ENCODE measurements around the gene SLC37A2.

Gene SLC37A2

DNA sequence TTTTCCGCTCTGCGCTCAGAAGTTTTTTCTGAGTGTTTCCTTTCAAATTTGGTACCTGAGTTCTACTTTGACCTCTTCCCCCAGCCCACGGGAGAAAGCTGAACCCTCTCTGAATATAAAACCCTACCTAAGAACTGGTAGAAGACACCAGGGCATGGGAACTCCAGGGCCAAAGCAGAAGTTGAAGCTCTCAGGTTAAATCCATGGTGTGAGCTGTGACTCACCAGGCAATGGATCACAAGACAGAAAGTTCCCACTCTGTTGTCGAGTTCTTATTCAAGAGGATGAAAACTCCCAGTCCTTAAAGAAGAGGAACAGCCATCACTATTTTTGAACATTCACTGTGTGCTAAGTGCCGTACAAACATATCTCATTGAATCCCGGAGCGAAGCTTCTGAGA is 39.4 kb downstream of the SLC37A2 start:
- TF ChIP-seq EZH2phosphoT487 (IDR thresholded peaks at IDR 0.05; ENCODE audit: borderline replicate concordance) = no peak
- no peak for TF ChIP-seq CTCF (conservative IDR thresholded peaks at IDR 0.05; ENCODE audit: low read length)
- H3K4me2 ChIP-seq (ENCODE audit: low read depth, low read length, poor library complexity, severe bottlenecking) = no peak overlapping the region

DNA sequence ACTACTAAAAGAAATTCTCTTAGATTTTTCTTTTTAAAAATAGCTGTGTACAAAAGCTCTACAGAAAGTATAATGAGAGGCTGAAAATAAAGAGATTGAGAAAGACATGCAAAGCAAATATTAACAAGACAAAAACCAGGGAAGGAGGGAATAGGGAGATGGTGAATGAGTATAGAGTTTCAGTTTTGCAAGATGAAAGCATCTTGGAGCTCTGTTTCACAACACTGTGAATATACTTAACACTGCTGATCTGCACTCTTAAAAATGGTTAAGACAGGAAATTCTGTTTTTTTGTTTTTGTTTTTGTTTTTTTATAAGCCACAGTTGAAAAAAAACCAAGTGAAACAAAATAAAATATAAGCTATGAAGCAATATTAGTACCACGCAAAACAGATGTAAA is 42.8 kb downstream of the SLC37A2 start:
- H3K27me3 ChIP-seq (ENCODE audit: insufficient read depth, low read length, poor library complexity, severe bottlenecking) = no peaks in the 10 kb centered on the region
- H3K4me2 ChIP-seq (ENCODE audit: low read depth, low read length, poor library complexity, severe bottlenecking) = no peak overlapping the region
- H3K9ac ChIP-seq (ENCODE audit: low read depth, low read length, poor library complexity, severe bottlenecking) = no peak overlapping the region
- H3K4me3 ChIP-seq (ENCODE audit: low read length, poor library complexity, severe bottlenecking) = no peak overlapping the region
- H3K4me1 ChIP-seq (ENCODE audit: insufficient read depth, low read length, poor library complexity, severe bottlenecking) = peaks cover 14% of the 10 kb centered on the region
- TF ChIP-seq EZH2phosphoT487 (IDR thresholded peaks at IDR 0.05; ENCODE audit: borderline replicate concordance) = no peak
- no peak for TF ChIP-seq CTCF (conservative IDR thresholded peaks at IDR 0.05; ENCODE audit: low read length)
- no peaks in the 10 kb centered on the region for H3K9me3 ChIP-seq (ENCODE audit: insufficient read depth, low read depth, low read length)
- H3K36me3 ChIP-seq (ENCODE audit: insufficient read depth, low read length) = no peaks in the 10 kb centered on the region
- H2AFZ ChIP-seq (ENCODE audit: low read length) = no peak overlapping the region
- peaks cover 14% of the 10 kb centered on the region for H3K79me2 ChIP-seq (ENCODE audit: insufficient read depth, low read length)
- H3K9me2 ChIP-seq (replicated peaks; ENCODE audit: low read depth, low read length) = no peaks in the 10 kb centered on the region
- no peaks in the 10 kb centered on the region for H4K20me1 ChIP-seq (ENCODE audit: insufficient read depth, low read length, poor library complexity, severe bottlenecking)
- H3F3A ChIP-seq (ENCODE audit: low read depth) = no peaks in the 10 kb centered on the region

More for the DNA sequence above, 39.4 kb downstream of the SLC37A2 start:
- no peaks in the 10 kb centered on the region for H3F3A ChIP-seq (ENCODE audit: low read depth)
- H3K4me3 ChIP-seq (ENCODE audit: low read length, poor library complexity, severe bottlenecking) = no peak overlapping the region
- no peaks in the 10 kb centered on the region; the same call in 1 of the 2 replicates for H3K36me3 ChIP-seq (ENCODE audit: insufficient read depth, low read length)
- H2AFZ ChIP-seq (ENCODE audit: low read length) = no peak overlapping the region
- H4K20me1 ChIP-seq (ENCODE audit: insufficient read depth, low read length, poor library complexity, severe bottlenecking) = no peaks in the 10 kb centered on the region
- no peaks in the 10 kb centered on the region for H3K9me2 ChIP-seq (replicated peaks; ENCODE audit: low read depth, low read length)
- peaks cover 2% of the 10 kb centered on the region for H3K4me1 ChIP-seq (ENCODE audit: insufficient read depth, low read length, poor library complexity, severe bottlenecking)
- no peak overlapping the region for H3K9ac ChIP-seq (ENCODE audit: low read depth, low read length, poor library complexity, severe bottlenecking)
- no peaks in the 10 kb centered on the region for H3K79me2 ChIP-seq (ENCODE audit: insufficient read depth, low read length)
- H3K27me3 ChIP-seq (ENCODE audit: insufficient read depth, low read length, poor library complexity, severe bottlenecking) = no peaks in the 10 kb centered on the region
- no peaks in the 10 kb centered on the region for H3K9me3 ChIP-seq (ENCODE audit: insufficient read depth, low read depth, low read length)

GRCh38 chr11:125108469-125108868 is 45.4 kb downstream of the SLC37A2 start:
- Histone ChIP-seq H3K9me3 (ENCODE audit: insufficient read depth, low read depth, low read length) (no peaks in the 10 kb centered on the region), H3K9me2 (replicated peaks; ENCODE audit: low read depth, low read length) (no peaks in the 10 kb centered on the region), H3K79me2 (ENCODE audit: insufficient read depth, low read length) (peaks cover 18% of the 10 kb centered on the region), H3K4me2 (ENCODE audit: low read depth, low read length, poor library complexity, severe bottlenecking) (peak overlapping the region; percentile 7), H4K20me1 (ENCODE audit: insufficient read depth, low read length, poor library complexity, severe bottlenecking) (no peaks in the 10 kb centered on the region), H3K27me3 (ENCODE audit: insufficient read depth, low read length, poor library complexity, severe bottlenecking) (peaks cover 9% of the 10 kb centered on the region), H2AFZ (ENCODE audit: low read length) (no peak overlapping the region), H3K9ac (ENCODE audit: low read depth, low read length, poor library complexity, severe bottlenecking) (no peak overlapping the region), H3K4me3 (ENCODE audit: low read length, poor library complexity, severe bottlenecking) (no peak overlapping the region), H3F3A (ENCODE audit: low read depth) (no peaks in the 10 kb centered on the region), H3K36me3 (ENCODE audit: insufficient read depth, low read length) (no peaks in the 10 kb centered on the region), H3K4me1 (ENCODE audit: insufficient read depth, low read length, poor library complexity, severe bottlenecking) (peaks cover 21% of the 10 kb centered on the region)
- TF ChIP-seq CTCF (conservative IDR thresholded peaks at IDR 0.05; ENCODE audit: low read length) (no peak), EZH2phosphoT487 (IDR thresholded peaks at IDR 0.05; ENCODE audit: borderline replicate concordance) (no peak)

All from Loucy (cell line).